IMR-90 (cell line): ENCODE measurements around the gene CCDC85B. TPM values are rescaled to one million over a fixed set of nuclear protein-coding genes. Genes with fewer than 3 reads are reported as not detected.

ENCODE experiments used
- ATAC-seq: fragments of 200-7000 bp; cut with Tn5 transposase; 2 replicates; pipeline ENCODE4 v1.9.1; 2020; ENCODE audit warnings: low read depth, mild to moderate bottlenecking, moderate library complexity
- BruUV-seq: library from RNA; stranded (reverse); fragments of 400-500 nt; replicated peaks from 2 replicates; lab custom pipeline; 2021; lab: Mats Ljungman, UMichigan
- CTCF ChIA-PET: fragments of 300-600 bp; formaldehyde crosslinking; extraction: SDS; loops from one replicate; lab custom pipeline; 2021; ENCODE audit warnings: antibody characterized with exemption; lab: Yijun Ruan, JAX
- POLR2A ChIA-PET: fragments of 300-600 bp; sonication (Branson Sonifier 250); formaldehyde crosslinking; loops from one replicate; lab custom pipeline; 2022; ENCODE audit warnings: antibody characterized with exemption; ENCODE audit not compliant: unreplicated experiment; lab: Charles Lee
- DNase-seq: peaks from one replicate; pipeline ENCODE4 v3.0.0; 2013
- H2AFZ ChIP-seq: replicated peaks from 2 replicates; pipeline ENCODE3; 2013; ENCODE audit warnings: low read length, mild to moderate bottlenecking; ENCODE audit not compliant: poor library complexity
- H2AK5ac ChIP-seq: 2 replicates; pipeline ENCODE4 v1.6.1; 2013; ENCODE audit warnings: low read depth, low read length, inconsistent platforms
- H2AK9ac ChIP-seq: replicated peaks from 2 replicates; pipeline ENCODE3; 2013; ENCODE audit warnings: mild to moderate bottlenecking, low read depth, low read length, moderate library complexity; ENCODE audit not compliant: poor library complexity
- H2BK120ac ChIP-seq: 2 replicates; pipeline ENCODE4 v1.6.1; 2013; ENCODE audit warnings: low read depth, low read length, inconsistent platforms
- H2BK15ac ChIP-seq: 3 replicates; pipeline ENCODE4 v1.6.1; 2013; ENCODE audit warnings: low read depth, low read length, inconsistent platforms
- H2BK20ac ChIP-seq: 2 replicates; pipeline ENCODE4 v1.6.1; 2013; ENCODE audit warnings: low read depth, mild to moderate bottlenecking, inconsistent platforms, low read length, moderate library complexity
- H2BK5ac ChIP-seq: 2 replicates; pipeline ENCODE4 v1.6.1; 2013; ENCODE audit warnings: mild to moderate bottlenecking, low read depth, low read length, inconsistent platforms; ENCODE audit not compliant: poor library complexity, severe bottlenecking
- H3K14ac ChIP-seq: replicated peaks from 2 replicates; pipeline ENCODE4 v1.6.1; 2013; ENCODE audit warnings: low read depth, low read length, inconsistent platforms
- H3K18ac ChIP-seq: 2 replicates; pipeline ENCODE4 v1.6.1; 2013; ENCODE audit warnings: low read depth, low read length, control low read depth
- H3K23ac ChIP-seq: 2 replicates; pipeline ENCODE4 v1.6.1; 2013; ENCODE audit warnings: low read depth, low read length, inconsistent platforms
- H3K27ac ChIP-seq: 2 replicates; pipeline ENCODE4 v1.5.1; 2013; ENCODE audit warnings: mild to moderate bottlenecking, control low read depth, low read length; ENCODE audit not compliant: insufficient read depth
- H3K27me3 ChIP-seq: 2 replicates; pipeline ENCODE4 v1.6.1; 2013; ENCODE audit warnings: low read length; ENCODE audit not compliant: control insufficient read depth, insufficient read depth
- H3K36me3 ChIP-seq: 2 replicates; pipeline ENCODE4 v1.6.1; 2013; ENCODE audit warnings: low read length, mixed read lengths; ENCODE audit not compliant: control insufficient read depth, insufficient read depth
- H3K4ac ChIP-seq: 2 replicates; pipeline ENCODE4 v1.6.1; 2013; ENCODE audit warnings: low read depth, low read length, inconsistent platforms
- H3K4me1 ChIP-seq: 2 replicates; pipeline ENCODE4 v1.6.1; 2013; ENCODE audit warnings: low read length, mixed read lengths; ENCODE audit not compliant: control insufficient read depth, insufficient read depth
- H3K4me2 ChIP-seq: 2 replicates; pipeline ENCODE4 v1.6.1; 2013; ENCODE audit warnings: low read depth, mild to moderate bottlenecking, control low read depth, low read length, moderate library complexity
- H3K4me3 ChIP-seq: 2 replicates; pipeline ENCODE4 v1.5.1; 2013; ENCODE audit warnings: low read depth, mild to moderate bottlenecking, control low read depth, low read length, moderate library complexity; ENCODE audit not compliant: insufficient read depth
- H3K56ac ChIP-seq: 2 replicates; pipeline ENCODE4 v1.6.1; 2013; ENCODE audit warnings: low read length, inconsistent platforms; ENCODE audit not compliant: insufficient read depth; ENCODE audit errors: extremely low read depth
- H3K79me1 ChIP-seq, 2 experiments: 2 replicates each; pipeline ENCODE4 v1.6.1; 2013; ENCODE audit warnings: low read length in 2 of 2, inconsistent platforms in 1 of 2, low read depth in 1 of 2
- H3K9ac ChIP-seq: 2 replicates; pipeline ENCODE4 v1.6.1; 2013; ENCODE audit warnings: low read depth, low read length, control low read depth
- H3K9me1 ChIP-seq: 2 replicates; pipeline ENCODE4 v1.6.1; 2013; ENCODE audit warnings: low read length, inconsistent platforms; ENCODE audit not compliant: insufficient read depth
- H3K9me3 ChIP-seq: 2 replicates; pipeline ENCODE4 v1.6.1; 2013; ENCODE audit warnings: low read length; ENCODE audit not compliant: control insufficient read depth, insufficient read depth
- H4K20me1 ChIP-seq: 2 replicates; pipeline ENCODE4 v1.6.1; 2013; ENCODE audit warnings: low read length, inconsistent platforms; ENCODE audit not compliant: insufficient read depth
- H4K5ac ChIP-seq: 2 replicates; pipeline ENCODE4 v1.6.1; 2013; ENCODE audit warnings: mild to moderate bottlenecking, low read depth, low read length, control low read depth
- H4K8ac ChIP-seq, 2 experiments: 2 replicates each; pipeline ENCODE4 v1.6.1; 2013; ENCODE audit warnings: low read depth in 2 of 2, low read length in 2 of 2, control low read depth in 1 of 2, inconsistent platforms in 1 of 2
- H4K91ac ChIP-seq: 2 replicates; pipeline ENCODE4 v1.6.1; 2013; ENCODE audit warnings: low read depth, low read length, inconsistent platforms; ENCODE audit not compliant: insufficient read depth
- BHLHE40 ChIP-seq: fragments of 150-350 bp; IDR thresholded peaks from 2 replicates; pipeline ENCODE4 v1.6.1; 2016; ENCODE audit warnings: mild to moderate bottlenecking, low read depth, low read length
- CHD1 ChIP-seq: IDR thresholded peaks from 2 replicates; pipeline ENCODE4 v1.6.1; 2012; ENCODE audit warnings: low read depth, low read length, improper control_type of control experiment
- CTCF ChIP-seq: conservative IDR thresholded peaks from 2 replicates; pipeline ENCODE4 v1.5.1; 2012; ENCODE audit warnings: mild to moderate bottlenecking, low read depth, low read length, improper control_type of control experiment
- FOS ChIP-seq: fragments of 150-350 bp; IDR thresholded peaks from 2 replicates; pipeline ENCODE4 v1.6.1; 2016; ENCODE audit warnings: low read depth, low read length
- NFE2L2 ChIP-seq: fragments of 150-350 bp; IDR thresholded peaks from 2 replicates; pipeline ENCODE4 v1.6.1; 2016; ENCODE audit warnings: low read depth, mild to moderate bottlenecking, low read length
- RAD21 ChIP-seq: IDR thresholded peaks from 2 replicates; pipeline ENCODE4 v1.6.1; 2012; ENCODE audit warnings: low read length, improper control_type of control experiment
- RCOR1 ChIP-seq: IDR thresholded peaks from 2 replicates; pipeline ENCODE4 v1.6.1; 2012; ENCODE audit warnings: mild to moderate bottlenecking, low read length, improper control_type of control experiment; ENCODE audit not compliant: insufficient replicate concordance
- SMC3 ChIP-seq: fragments of 150-350 bp; IDR thresholded peaks from 2 replicates; pipeline ENCODE4 v1.6.1; 2016; ENCODE audit warnings: low read depth, mild to moderate bottlenecking, antibody characterized with exemption, low read length, moderate library complexity
- WGBS, 2 experiments: methylation state at CpG; one replicate each; pipeline versions ENCODE4 v1.1.5 to v1.1.7; 2013; ENCODE audit warnings: missing lambda C conversion rate in 2 of 2; ENCODE audit not compliant: insufficient read length in 1 of 2; ENCODE audit errors: extremely low coverage in 2 of 2; 5-methylcytosine and 5-hydroxymethylcytosine counted together
- dilution Hi-C: fragments of 300-500 bp; cut with HindIII; formaldehyde crosslinking; loops from one replicate; pipeline ENCODE4 v1.14.3; 2018; ENCODE audit warnings: low sequenced_read_pairs; ENCODE audit not compliant: unreplicated experiment
- in situ Hi-C: fragments of 300-500 bp; cut with MboI; formaldehyde crosslinking; loops from 3 replicates; pipeline ENCODE4 v1.14.3; 2019; ENCODE audit warnings: low sequenced_read_pairs, inconsistent platforms, mixed read lengths
- intact Hi-C: fragments of 100-400 bp; cut with micrococcal nuclease; formaldehyde crosslinking; loops from 2 replicates; pipeline ENCODE4 v1.10.0; 2022
- polyA plus RNA-seq, 3 experiments: library from polyadenylated mRNA; depleted of rRNA; stranded (reverse); fragments of >200 nt; gene quantifications; 2 replicates each; pipeline ENCODE4 v1.2.3, GENCODE V29; 2012; ENCODE audit warnings: low replicate concordance in 1 of 3
- total RNA-seq: library from RNA; depleted of rRNA; stranded (reverse); fragments of >200 nt; gene quantifications from 2 replicates; pipeline ENCODE4 v1.2.3, GENCODE V29; 2012
- TF ChIP-seq, protein P1 (sequence below): fragments of 150-350 bp; IDR thresholded peaks from 2 replicates; pipeline ENCODE4 v1.6.1; 2017; ENCODE audit warnings: mild to moderate bottlenecking, antibody characterized with exemption, low read length, low read depth

The CCDC85B gene
- total and polyA plus RNA-seq, 2 of the 4 experiments (the other 2 are of a cell fraction), result 17.6 to 35.4 TPM

GRCh38 chr11:65885231-65885630 is 5.2 kb upstream of the CCDC85B start:
- CTCF ChIA-PET, result interaction anchor here (0.6 to 1.5 kb wide), 10 partner anchors 11 to 100 kb away, joined by 3 to 14 read pairs (median 4); partner anchors contain the start of genes EFEMP2 and MUS81

More at GRCh38 chr11:65885231-65885630, 5.2 kb upstream of the CCDC85B start:
- Histone ChIP-seq H2AK5ac (no peak overlapping the region), H3K79me1 (peaks cover 9 to 58% of the 10 kb centered on the region in 2 experiments), H4K91ac (no peak overlapping the region), H3K27ac (no peak overlapping the region), H3K9me1 (peaks cover 5% of the 10 kb centered on the region; the same call in 1 of the 2 replicates), H3K4me3 (no peak overlapping the region), H2BK120ac (no peak overlapping the region), H2BK20ac (no peak overlapping the region), H3K27me3 (no peaks in the 10 kb centered on the region), H4K8ac (no peak overlapping the region), H3K18ac (no peak overlapping the region), H3K9me3 (no peaks in the 10 kb centered on the region), H2AFZ (no peak overlapping the region), H2AK9ac (no peak overlapping the region), H2BK15ac (no peak overlapping the region), H3K56ac (no peak overlapping the region), H3K4me2 (no peak overlapping the region), H3K14ac (no peak overlapping the region), H3K9ac (no peak overlapping the region), H3K36me3 (peaks cover 40% of the 10 kb centered on the region), H3K4ac (no peak overlapping the region), H2BK5ac (no peak overlapping the region), H4K5ac (no peak overlapping the region), H3K4me1 (peaks cover 9% of the 10 kb centered on the region), H4K20me1 (peaks cover 21% of the 10 kb centered on the region), H3K23ac (no peak overlapping the region)
- ATAC-seq (no peak), DNase-seq (no peak)
- no TSS peak for BruUV-seq
- POLR2A ChIA-PET, result interaction anchor here (0.6 to 0.7 kb wide), 2 partner anchors 15 to 29 kb away, joined by 3 to 15 read pairs; partner anchors contain the start of gene FOSL1
- dilution Hi-C loops, result no loop called here
- in situ Hi-C loops, result no loop called here
- intact Hi-C loops, result no loop called here
- TF ChIP-seq NFE2L2 (no peak), BHLHE40 (no peak), RCOR1 (no peak), CTCF (no peak), CHD1 (no peak), RAD21 (no peak), FOS (no peak), SMC3 (no peak)
- TF ChIP-seq, protein P1, sequence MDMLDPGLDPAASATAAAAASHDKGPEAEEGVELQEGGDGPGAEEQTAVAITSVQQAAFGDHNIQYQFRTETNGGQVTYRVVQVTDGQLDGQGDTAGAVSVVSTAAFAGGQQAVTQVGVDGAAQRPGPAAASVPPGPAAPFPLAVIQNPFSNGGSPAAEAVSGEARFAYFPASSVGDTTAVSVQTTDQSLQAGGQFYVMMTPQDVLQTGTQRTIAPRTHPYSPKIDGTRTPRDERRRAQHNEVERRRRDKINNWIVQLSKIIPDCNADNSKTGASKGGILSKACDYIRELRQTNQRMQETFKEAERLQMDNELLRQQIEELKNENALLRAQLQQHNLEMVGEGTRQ, result no peak
- WGBS, 2 experiments, result 90% methylated on average over 6 of the region's 7 CpGs; no CpG with 5 or more reads in 1 of the 2 experiments
